GM15510 (cell line): ENCODE results near the gene SLC6A17.

Source experiments
- POLR2A ChIP-seq: IDR thresholded peaks from 3 replicates; pipeline ENCODE4 v1.6.1; 2011; ENCODE audit warnings: borderline replicate concordance; ENCODE audit not compliant: insufficient read length; ENCODE audit errors: extremely low read depth

Gene SLC6A17

GRCh38 chr1:110130989-110131388, 19.3 kb upstream of the SLC6A17 start:
- TF ChIP-seq POLR2A, result no peak

- no peak for TF ChIP-seq POLR2A
Observed at GRCh38 chr1:110132682-110133081, 17.6 kb upstream of the SLC6A17 start.

DNA sequence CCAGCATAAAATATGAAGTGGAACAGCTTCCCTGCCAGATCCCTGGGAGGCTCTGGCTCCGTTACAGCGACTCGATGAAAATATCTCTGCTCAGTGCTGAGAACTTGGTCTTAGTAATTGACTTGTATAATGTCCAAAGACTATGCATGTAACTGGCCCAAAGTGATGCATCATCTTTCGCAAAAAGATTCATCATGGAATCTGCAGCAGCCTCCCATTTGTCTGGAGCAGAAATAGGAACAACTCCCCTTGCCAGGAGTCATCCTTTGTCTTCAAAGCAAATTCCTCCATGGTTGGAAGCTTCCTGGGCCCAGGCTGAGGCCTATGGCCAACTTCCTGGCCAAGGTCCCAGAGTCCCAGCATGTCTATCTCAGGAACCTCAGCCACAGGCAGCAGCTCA, 16.9 kb upstream of the SLC6A17 start:
- no peak for TF ChIP-seq POLR2A

- no peak for TF ChIP-seq POLR2A
Observed at GRCh38 chr1:110134050-110134595, 16.2 kb upstream of the SLC6A17 start.

GRCh38 chr1:110135246-110135645, 15.0 kb upstream of the SLC6A17 start:
- TF ChIP-seq POLR2A, result no peak

- TF ChIP-seq POLR2A, result no peak
Observed at GRCh38 chr1:110135666-110136065, 14.6 kb upstream of the SLC6A17 start.

- TF ChIP-seq POLR2A, result no peak
Observed at GRCh38 chr1:110136911-110137310, 13.4 kb upstream of the SLC6A17 start.

- TF ChIP-seq POLR2A, result no peak
Observed at GRCh38 chr1:110138956-110139355, 11.3 kb upstream of the SLC6A17 start.

- no peak for TF ChIP-seq POLR2A
Observed at GRCh38 chr1:110144366-110144765, 5.9 kb upstream of the SLC6A17 start.

DNA sequence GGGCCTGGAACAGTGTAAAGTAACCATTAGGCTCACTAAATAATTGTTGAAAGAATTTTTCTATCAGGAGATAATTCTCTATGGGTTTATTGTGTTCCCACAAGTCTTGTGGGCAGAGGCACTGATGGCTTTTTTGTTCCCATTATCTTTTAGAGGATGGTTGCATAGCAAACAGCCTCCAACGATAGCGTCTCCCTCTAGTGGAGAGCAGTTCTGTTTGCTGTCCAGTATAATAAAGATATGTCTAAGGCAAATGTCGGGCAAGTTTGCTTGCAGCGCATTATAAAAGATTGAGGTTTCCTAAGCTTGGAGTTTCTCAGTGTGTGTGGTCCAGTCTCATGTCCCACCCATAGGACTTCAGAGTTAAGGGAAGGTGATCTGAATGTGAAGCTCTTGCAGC, 1.3 kb upstream of the SLC6A17 start:
- TF ChIP-seq POLR2A, result no peak

DNA sequence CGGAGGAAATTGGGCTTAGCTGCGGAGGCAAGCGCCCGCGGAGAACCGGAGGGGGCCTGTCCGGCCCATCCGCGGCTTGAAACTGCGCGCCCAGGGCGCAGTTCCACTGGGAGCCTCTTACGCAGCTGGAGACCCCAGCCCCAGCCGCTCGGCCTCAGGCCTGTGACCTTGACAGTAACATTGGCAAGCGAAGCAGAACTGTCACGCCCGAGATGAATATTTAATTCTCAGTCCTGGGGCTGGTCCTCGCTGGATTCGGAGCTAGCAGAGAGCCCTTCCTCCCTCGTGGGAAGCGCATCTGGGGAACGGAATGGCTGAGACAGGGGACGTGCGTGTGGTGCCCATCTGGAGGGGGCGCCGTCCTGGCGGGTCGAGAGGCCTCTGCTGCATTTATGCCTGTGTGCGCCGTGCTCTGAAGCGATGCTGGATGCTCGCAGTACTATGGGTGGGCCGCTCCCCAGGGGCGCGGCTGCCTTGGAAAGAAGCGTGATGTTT, 928 bp downstream of the SLC6A17 start:
- no peak for TF ChIP-seq POLR2A

- TF ChIP-seq POLR2A, result no peak
Observed at GRCh38 chr1:110152133-110152785, 2.0 kb downstream of the SLC6A17 start.

GRCh38 chr1:110153407-110153950, 3.2 kb downstream of the SLC6A17 start:
- no peak for TF ChIP-seq POLR2A

DNA sequence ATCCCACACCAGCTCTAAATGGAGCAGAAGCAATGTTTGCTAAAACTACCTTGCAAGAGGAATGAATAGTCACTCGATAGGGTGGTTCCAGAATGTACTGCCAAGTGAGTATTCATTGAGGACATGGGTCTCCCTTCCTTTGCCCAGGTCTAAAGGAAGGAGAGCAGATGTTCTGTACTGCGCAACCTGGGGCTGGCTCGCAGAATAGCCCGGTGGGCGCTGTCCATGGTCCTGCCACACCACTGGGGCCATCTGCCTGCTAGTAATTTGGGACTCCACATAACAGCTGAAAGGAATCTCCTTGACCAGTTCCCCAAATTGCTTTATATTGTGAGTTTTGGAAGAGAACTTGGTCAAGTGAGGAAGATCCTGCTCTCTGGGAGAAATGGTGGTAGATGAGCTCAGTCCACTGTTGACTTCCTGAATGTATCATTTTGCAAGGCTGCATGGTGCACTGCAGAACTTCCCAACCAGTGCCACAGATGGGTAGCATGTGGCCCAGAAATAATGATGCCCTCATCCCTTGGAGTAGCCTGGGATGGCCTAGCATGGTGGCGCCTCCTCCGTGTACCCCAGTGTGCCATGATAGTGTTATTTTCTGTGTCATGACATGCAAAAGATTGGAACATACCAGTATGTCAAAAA, 5.7 kb downstream of the SLC6A17 start:
- no peak for TF ChIP-seq POLR2A

- TF ChIP-seq POLR2A, result no peak
Observed at GRCh38 chr1:110158261-110158660, 8.0 kb downstream of the SLC6A17 start.

- TF ChIP-seq POLR2A, result no peak
Observed at GRCh38 chr1:110159168-110159567, 8.9 kb downstream of the SLC6A17 start.
